H9 (cell line): ENCODE data around the gene UPF3B. TPM values are rescaled to one million over a fixed set of nuclear protein-coding genes. Genes with fewer than 3 reads are reported as not detected.

Source experiments
- DNase-seq: peaks from one replicate; pipeline ENCODE4 v3.0.0-alpha.2; 2017
- H2AFZ ChIP-seq: one replicate; pipeline ENCODE4 v1.6.1; 2013; ENCODE audit warnings: mild to moderate bottlenecking, low read length, control low read depth, moderate library complexity
- H2AK5ac ChIP-seq: 2 replicates; pipeline ENCODE4 v1.6.1; 2013; ENCODE audit warnings: low read length, control low read depth, mixed read lengths; ENCODE audit not compliant: insufficient read length
- H2BK120ac ChIP-seq: one replicate; pipeline ENCODE4 v1.6.1; 2013; ENCODE audit warnings: low read depth, mild to moderate bottlenecking, low read length, control low read depth, inconsistent platforms; ENCODE audit not compliant: poor library complexity, severe bottlenecking
- H2BK12ac ChIP-seq: 2 replicates; pipeline ENCODE4 v1.6.1; 2013; ENCODE audit warnings: low read length, control low read depth, mixed read lengths, low read depth; ENCODE audit not compliant: insufficient read length
- H2BK15ac ChIP-seq: 2 replicates; pipeline ENCODE4 v1.6.1; 2013; ENCODE audit warnings: low read depth, low read length, control low read depth
- H2BK20ac ChIP-seq: one replicate; pipeline ENCODE4 v1.6.1; 2013; ENCODE audit warnings: low read depth, mild to moderate bottlenecking, low read length, control low read depth, inconsistent platforms; ENCODE audit not compliant: poor library complexity, severe bottlenecking
- H2BK5ac ChIP-seq: 2 replicates; pipeline ENCODE4 v1.6.1; 2013; ENCODE audit warnings: low read length, control low read depth, mixed read lengths; ENCODE audit not compliant: insufficient read length
- H3K14ac ChIP-seq: 2 replicates; pipeline ENCODE4 v1.6.1; 2013; ENCODE audit warnings: low read length, control low read depth; ENCODE audit not compliant: insufficient read depth
- H3K18ac ChIP-seq: 2 replicates; pipeline ENCODE4 v1.6.1; 2013; ENCODE audit warnings: low read depth, mild to moderate bottlenecking, mixed read lengths, low read length, control low read depth; ENCODE audit not compliant: insufficient read length
- H3K23ac ChIP-seq: 2 replicates; pipeline ENCODE4 v1.6.1; 2013; ENCODE audit warnings: low read length, control low read depth, mixed read lengths, low read depth; ENCODE audit not compliant: insufficient read length
- H3K23me2 ChIP-seq: 2 replicates; pipeline ENCODE4 v1.6.1; 2013; ENCODE audit warnings: low read depth, mild to moderate bottlenecking, mixed read lengths, low read length, control low read depth; ENCODE audit not compliant: insufficient read length, poor library complexity, severe bottlenecking
- H3K27ac ChIP-seq: 2 replicates; pipeline ENCODE4 v1.5.1; 2013; ENCODE audit warnings: low read length, control low read depth, mixed read lengths, low read depth; ENCODE audit not compliant: insufficient read length
- H3K27me3 ChIP-seq: 2 replicates; pipeline ENCODE4 v1.6.1; 2013; ENCODE audit warnings: low read length, control low read depth, inconsistent platforms; ENCODE audit not compliant: insufficient read depth
- H3K4ac ChIP-seq: 2 replicates; pipeline ENCODE4 v1.6.1; 2013; ENCODE audit warnings: low read depth, mild to moderate bottlenecking, control low read depth, inconsistent platforms, low read length, moderate library complexity
- H3K4me1 ChIP-seq: 2 replicates; pipeline ENCODE4 v1.6.1; 2013; ENCODE audit warnings: low read length, control low read depth, inconsistent platforms; ENCODE audit not compliant: insufficient read depth
- H3K4me2 ChIP-seq: 2 replicates; pipeline ENCODE4 v1.6.1; 2013; ENCODE audit warnings: low read length, control low read depth, mixed read lengths; ENCODE audit not compliant: insufficient read length, insufficient read depth
- H3K56ac ChIP-seq: 2 replicates; pipeline ENCODE4 v1.6.1; 2013; ENCODE audit warnings: low read depth, mild to moderate bottlenecking, mixed read lengths, low read length, control low read depth; ENCODE audit not compliant: insufficient read length
- H3K79me1 ChIP-seq: 2 replicates; pipeline ENCODE4 v1.6.1; 2013; ENCODE audit warnings: low read depth, mild to moderate bottlenecking, moderate library complexity, low read length, control low read depth, inconsistent platforms; ENCODE audit not compliant: insufficient read depth, poor library complexity, severe bottlenecking
- H3K79me2 ChIP-seq: 2 replicates; pipeline ENCODE4 v1.6.1; 2013; ENCODE audit warnings: low read length, control low read depth, inconsistent platforms; ENCODE audit not compliant: insufficient read depth
- H3K9ac ChIP-seq: 2 replicates; pipeline ENCODE4 v1.6.1; 2013; ENCODE audit warnings: low read length, control low read depth, mixed read lengths; ENCODE audit not compliant: insufficient read length; ENCODE audit errors: extremely low read depth
- H3K9me3 ChIP-seq: one replicate; pipeline ENCODE4 v1.6.1; 2013; ENCODE audit warnings: low read depth, low read length, inconsistent platforms; ENCODE audit not compliant: control insufficient read depth
- H3T11ph ChIP-seq: one replicate; pipeline ENCODE4 v1.6.1; 2013; ENCODE audit warnings: mild to moderate bottlenecking, low read length, control low read depth, inconsistent platforms
- H4K20me1 ChIP-seq: one replicate; pipeline ENCODE4 v1.6.1; 2013; ENCODE audit not compliant: control insufficient read depth, insufficient read length, insufficient read depth
- H4K5ac ChIP-seq: 2 replicates; pipeline ENCODE4 v1.6.1; 2013; ENCODE audit warnings: low read depth, mild to moderate bottlenecking, mixed read lengths, low read length, control low read depth; ENCODE audit not compliant: insufficient read length
- H4K8ac ChIP-seq: replicated peaks from 2 replicates; pipeline ENCODE4 v1.6.1; 2013; ENCODE audit warnings: low read length, control low read depth, mixed read lengths, low read depth; ENCODE audit not compliant: insufficient read length
- H4K91ac ChIP-seq: 2 replicates; pipeline ENCODE4 v1.6.1; 2013; ENCODE audit warnings: low read depth, mild to moderate bottlenecking, moderate library complexity, mixed read lengths, low read length, control low read depth; ENCODE audit not compliant: insufficient read length
- H3K27ac Mint-ChIP-seq, 3 experiments: 2 replicates in 2 of 3; 3 replicates in 1 of 3; pipeline ENCODE4 v1.8.0; 2020 to 2021; ENCODE audit warnings: mixed read lengths in 3 of 3, mild to moderate bottlenecking in 1 of 3, moderate library complexity in 1 of 3
- H3K27me3 Mint-ChIP-seq: 2 replicates; pipeline ENCODE4 v1.8.0; 2021; ENCODE audit warnings: low read depth, mild to moderate bottlenecking, moderate library complexity, mixed read lengths
- H3K36me3 Mint-ChIP-seq, 3 experiments: 2 replicates in 2 of 3; 3 replicates in 1 of 3; pipeline ENCODE4 v1.8.0; 2020 to 2021; ENCODE audit warnings: low read depth in 3 of 3, mixed read lengths in 3 of 3; ENCODE audit not compliant: insufficient read depth in 1 of 3
- H3K4me1 Mint-ChIP-seq, 2 experiments: 2 replicates each; pipeline ENCODE4 v1.8.0; 2020; ENCODE audit warnings: mixed read lengths in 2 of 2
- H3K4me3 Mint-ChIP-seq, 2 experiments: 2 replicates in 1 of 2; 3 replicates in 1 of 2; pipeline ENCODE4 v1.8.0; 2020 to 2021; ENCODE audit warnings: mild to moderate bottlenecking in 2 of 2, mixed read lengths in 2 of 2, moderate library complexity in 1 of 2
- H3K9me3 Mint-ChIP-seq, 2 experiments: 2 replicates in 1 of 2; 3 replicates in 1 of 2; pipeline ENCODE4 v1.8.0; 2020; ENCODE audit warnings: mild to moderate bottlenecking in 2 of 2, mixed read lengths in 2 of 2, moderate library complexity in 1 of 2
- CTCF ChIP-seq: fragments of 200-600 bp; sonication (generic); conservative IDR thresholded peaks from 3 replicates; pipeline ENCODE4 v1.8.0; 2021; ENCODE audit warnings: antibody characterized with exemption, mild to moderate bottlenecking
- WGBS: extraction: QIAGEN DNeasy Blood & Tissue Kit; methylation state at CpG from one replicate; pipeline ENCODE4 v1.1.7; 2013; ENCODE audit warnings: missing lambda C conversion rate, low lambda C conversion rate, mixed read lengths; ENCODE audit not compliant: insufficient read length; ENCODE audit errors: extremely low coverage; 5-methylcytosine and 5-hydroxymethylcytosine counted together
- total RNA-seq: library from RNA; stranded (reverse); gene quantifications from 2 replicates; pipeline ENCODE4 v1.2.1, GENCODE V29; 2021

Gene UPF3B
- total RNA-seq, 1 experiment from 2014 or later = 31.5 TPM

- Mint-ChIP-seq H3K4me1 (peaks cover 3 to 4% of the 10 kb centered on the region in 2 experiments; a peak in 2 of 4 replicates), H3K4me3 (peak overlapping the region; percentile 90 to 94), H3K27ac (peak overlapping the region in 2 of 3 experiments; percentile 96 to 99; a peak in 3 of 7 replicates), H3K36me3 (peaks cover 12 to 39% (median 34%) of the 10 kb centered on the region in 3 experiments), H3K9me3 (peaks cover 65 to 81% of the 10 kb centered on the region in 2 experiments), H3K27me3 (peaks cover 3% of the 10 kb centered on the region; the same call in 1 of the 2 replicates)
- Histone ChIP-seq H3K23me2 (peaks cover 4% of the 10 kb centered on the region), H3K4me1 (no peaks in the 10 kb centered on the region), H3K9me3 (peaks cover 15% of the 10 kb centered on the region), H3K27ac (no peak overlapping the region), H4K5ac (no peak overlapping the region), H2AK5ac (no peak overlapping the region), H2BK15ac (no peak overlapping the region), H2BK12ac (no peak overlapping the region), H3T11ph (no peak overlapping the region), H3K23ac (no peak overlapping the region), H3K14ac (no peak overlapping the region), H2AFZ (peak overlapping the region; percentile 16), H3K9ac (peak overlapping the region; percentile 66), H2BK5ac (no peak overlapping the region), H2BK120ac (no peak overlapping the region), H4K91ac (no peak overlapping the region), H3K79me1 (no peaks in the 10 kb centered on the region), H4K8ac (no peak overlapping the region), H3K56ac (no peak overlapping the region), H3K18ac (no peak overlapping the region), H3K4ac (no peak overlapping the region), H4K20me1 (no peaks in the 10 kb centered on the region), H2BK20ac (no peak overlapping the region), H3K27me3 (no peaks in the 10 kb centered on the region), H3K4me2 (peak overlapping the region; percentile 58), H3K79me2 (peaks cover 4% of the 10 kb centered on the region; the same call in 1 of the 2 replicates)
- no CpG with 5 or more reads among the region's 10 CpGs for WGBS
- DNase-seq = no peak
- TF ChIP-seq CTCF = no peak
Measured at GRCh38 chrX:119853444-119853843, 681 bp upstream of the UPF3B start.
